GM15510 (cell line): Measurements from ENCODE around the gene GPR148.

Experiments
- POLR2A ChIP-seq: IDR thresholded peaks from 3 replicates; pipeline ENCODE4 v1.6.1; 2011; ENCODE audit warnings: borderline replicate concordance; ENCODE audit not compliant: insufficient read length; ENCODE audit errors: extremely low read depth

Gene GPR148

GRCh38 chr2:130763405-130763804 is 34.5 kb downstream of the GPR148 start:
- no peak for TF ChIP-seq POLR2A

GRCh38 chr2:130764035-130764820 is 35.4 kb downstream of the GPR148 start:
- TF ChIP-seq POLR2A: no peak

GRCh38 chr2:130764821-130765115 is 35.9 kb downstream of the GPR148 start:
- TF ChIP-seq POLR2A: no peak

- no peak for TF ChIP-seq POLR2A
Measured at GRCh38 chr2:130765464-130765863, 36.6 kb downstream of the GPR148 start.

GRCh38 chr2:130766037-130766436 is 37.2 kb downstream of the GPR148 start:
- TF ChIP-seq POLR2A: no peak

GRCh38 chr2:130766711-130767407 is 38.0 kb downstream of the GPR148 start:
- no peak for TF ChIP-seq POLR2A

GRCh38 chr2:130767408-130767775 is 38.5 kb downstream of the GPR148 start:
- TF ChIP-seq POLR2A: no peak

- no peak for TF ChIP-seq POLR2A
Measured at GRCh38 chr2:130768191-130768855, 39.5 kb downstream of the GPR148 start.

GRCh38 chr2:130769343-130769907 is 40.6 kb downstream of the GPR148 start:
- no peak for TF ChIP-seq POLR2A

- TF ChIP-seq POLR2A: no peak
Measured at GRCh38 chr2:130776550-130776949, 47.7 kb downstream of the GPR148 start.

GRCh38 chr2:130778781-130779180 is 49.9 kb downstream of the GPR148 start:
- TF ChIP-seq POLR2A: no peak
